ENCODE data around the gene CEBPA.
"Not testable (repeated sequence)": the region's sequence is repeated elsewhere in the genome, so short reads cannot be mapped to it uniquely, and the experiment has no call there.

Gene CEBPA

GRCh38 chr19:33300009-33300893 is 2.1 kb downstream of the CEBPA start:
- no peak for DNase-seq (ENCODE audit: low spot score)

GRCh38 chr19:33299051-33299688 is 3.2 kb downstream of the CEBPA start:
- no peak for DNase-seq (ENCODE audit: low spot score)

DNA sequence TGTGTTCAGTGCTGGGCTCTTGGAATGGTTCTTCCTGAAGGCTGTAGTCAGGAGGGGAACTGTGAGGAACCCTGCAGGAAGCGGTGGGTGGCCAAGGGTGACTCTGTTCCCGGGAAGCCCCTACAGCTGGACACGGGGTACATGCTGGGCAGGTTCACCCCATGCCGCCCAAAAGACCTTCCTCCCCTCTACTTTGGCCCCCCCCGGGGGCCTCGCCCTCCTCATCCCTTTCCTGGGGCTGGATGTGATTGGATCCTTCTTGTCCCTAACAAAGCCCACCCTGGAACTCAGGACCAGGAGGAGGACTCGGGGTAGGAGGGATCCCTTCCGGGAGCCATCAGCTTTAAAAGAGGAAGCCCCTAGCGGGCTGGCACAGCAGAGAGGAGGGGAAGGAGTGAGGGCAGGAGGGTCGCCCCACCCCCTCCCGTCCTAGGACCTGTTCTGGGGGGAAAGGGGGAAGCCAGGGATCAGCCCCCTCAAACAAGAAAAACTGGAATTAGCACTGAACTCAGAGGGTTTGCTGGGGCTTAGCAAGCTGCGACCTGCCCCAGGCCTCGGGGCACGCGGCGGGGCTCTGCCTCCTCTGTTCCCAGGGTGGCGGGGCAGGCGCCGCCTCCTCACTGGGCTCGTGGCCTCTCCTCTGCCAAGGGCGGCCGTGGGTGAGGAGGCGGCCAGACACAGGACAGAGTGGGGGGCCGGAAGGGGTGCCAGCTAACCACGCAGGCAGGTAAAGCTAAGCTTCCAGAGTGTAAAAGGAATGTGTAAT is 4.0 kb downstream of the CEBPA start:
- DNase-seq (ENCODE audit: low spot score) = no peak

DNA sequence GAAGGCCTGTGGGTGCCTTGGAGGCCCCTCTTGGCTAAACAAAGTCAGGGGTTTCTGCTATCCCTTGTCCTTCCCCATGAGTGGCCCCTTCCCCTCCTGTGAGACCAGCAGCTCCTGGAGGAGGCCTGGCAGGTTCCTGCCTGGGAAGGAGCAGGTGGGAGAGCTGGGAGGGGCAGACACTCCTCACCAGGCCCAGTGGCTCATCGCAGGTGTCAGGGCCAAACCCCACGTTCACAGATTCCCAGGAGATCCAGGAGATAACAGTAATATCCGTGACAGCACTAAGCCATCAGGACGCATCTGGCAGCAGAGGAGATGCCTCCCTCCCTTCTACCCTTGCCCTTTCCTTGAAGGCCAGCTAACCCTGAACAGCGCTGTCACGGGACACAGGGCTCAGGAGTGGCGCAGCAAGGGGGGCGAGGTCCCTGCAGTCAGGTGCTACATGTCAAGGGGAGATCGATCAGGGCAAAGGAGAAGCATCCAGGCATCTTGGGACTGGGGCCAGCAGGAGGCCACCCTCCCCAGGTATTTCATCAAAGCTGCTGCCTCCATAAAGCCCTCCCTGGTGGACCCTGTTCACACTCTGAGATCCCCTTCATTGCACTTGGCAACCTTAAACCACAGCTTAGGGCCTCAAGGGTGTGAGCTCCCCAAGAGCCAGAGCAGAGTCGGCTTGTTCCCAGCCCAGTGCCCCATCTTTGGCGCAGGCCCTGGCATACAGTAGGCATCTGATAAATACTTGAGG is 4.8 kb downstream of the CEBPA start:
- no peak for DNase-seq (ENCODE audit: low spot score)

- no peak for DNase-seq (ENCODE audit: low spot score)
Measured at GRCh38 chr19:33296488-33296971, 5.8 kb downstream of the CEBPA start.

DNA sequence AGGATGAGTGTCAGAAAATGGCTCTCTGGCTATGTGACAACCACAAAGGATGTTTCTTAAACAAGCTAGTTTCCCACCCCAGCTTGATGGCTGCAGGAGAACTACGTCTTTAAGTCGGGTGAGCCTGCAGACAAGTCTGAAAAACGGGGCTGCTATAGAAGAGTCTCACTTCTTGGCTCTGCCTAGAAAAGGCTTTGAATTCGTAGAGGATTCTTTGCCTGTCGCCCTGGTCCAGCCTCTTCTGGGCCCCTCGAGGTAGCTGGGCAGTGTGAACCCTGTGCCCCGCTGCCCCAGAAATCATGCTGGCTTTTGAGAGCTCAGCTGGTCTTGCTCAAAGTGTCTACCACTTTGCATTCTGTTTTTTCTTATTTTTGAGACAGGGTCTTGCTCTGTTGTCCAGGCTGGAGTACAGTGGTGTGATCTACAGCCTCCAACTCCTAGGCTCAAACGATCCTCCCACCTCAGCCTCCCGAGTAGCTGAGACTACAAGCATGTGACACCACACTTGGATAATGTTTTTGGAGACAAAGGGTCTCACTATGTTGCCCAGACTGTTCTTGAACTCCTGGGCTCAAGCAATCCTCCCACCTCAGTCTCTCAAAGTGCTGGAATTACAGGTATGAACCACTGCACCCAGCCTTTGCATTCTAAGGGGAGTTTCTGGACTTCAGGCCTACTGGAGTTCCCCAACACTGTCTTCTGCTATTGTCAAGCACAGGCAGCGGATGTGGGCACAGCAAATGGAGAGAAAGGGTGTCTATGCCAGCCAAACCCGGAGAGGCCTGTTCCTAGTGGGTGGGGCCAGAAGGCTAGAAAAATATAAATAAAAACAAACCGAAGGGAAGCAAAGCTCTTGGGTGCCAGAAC is 6.5 kb downstream of the CEBPA start:
- DNase-seq (ENCODE audit: low spot score) = no peak

DNA sequence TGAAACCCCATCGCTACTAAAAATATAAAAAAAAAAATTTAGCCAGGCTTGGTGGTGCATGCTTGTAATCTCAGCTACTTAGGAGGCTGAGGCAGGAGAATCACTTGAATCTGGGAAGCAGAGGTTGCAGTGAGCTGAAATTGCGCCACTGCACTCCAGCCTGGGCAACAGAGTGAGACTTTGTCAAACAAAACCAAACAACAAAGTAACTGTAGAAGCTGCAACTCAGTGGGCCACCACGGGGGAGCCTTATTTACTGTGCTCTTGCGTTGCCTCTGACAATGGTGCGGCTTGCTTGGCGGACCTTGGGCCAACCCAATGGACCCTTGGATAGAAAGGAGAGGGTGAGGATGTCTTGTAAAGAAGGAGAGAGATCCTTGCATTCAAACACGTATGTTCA is 7.3 kb downstream of the CEBPA start:
- not testable (repeated sequence) for DNase-seq (ENCODE audit: low spot score)

DNA sequence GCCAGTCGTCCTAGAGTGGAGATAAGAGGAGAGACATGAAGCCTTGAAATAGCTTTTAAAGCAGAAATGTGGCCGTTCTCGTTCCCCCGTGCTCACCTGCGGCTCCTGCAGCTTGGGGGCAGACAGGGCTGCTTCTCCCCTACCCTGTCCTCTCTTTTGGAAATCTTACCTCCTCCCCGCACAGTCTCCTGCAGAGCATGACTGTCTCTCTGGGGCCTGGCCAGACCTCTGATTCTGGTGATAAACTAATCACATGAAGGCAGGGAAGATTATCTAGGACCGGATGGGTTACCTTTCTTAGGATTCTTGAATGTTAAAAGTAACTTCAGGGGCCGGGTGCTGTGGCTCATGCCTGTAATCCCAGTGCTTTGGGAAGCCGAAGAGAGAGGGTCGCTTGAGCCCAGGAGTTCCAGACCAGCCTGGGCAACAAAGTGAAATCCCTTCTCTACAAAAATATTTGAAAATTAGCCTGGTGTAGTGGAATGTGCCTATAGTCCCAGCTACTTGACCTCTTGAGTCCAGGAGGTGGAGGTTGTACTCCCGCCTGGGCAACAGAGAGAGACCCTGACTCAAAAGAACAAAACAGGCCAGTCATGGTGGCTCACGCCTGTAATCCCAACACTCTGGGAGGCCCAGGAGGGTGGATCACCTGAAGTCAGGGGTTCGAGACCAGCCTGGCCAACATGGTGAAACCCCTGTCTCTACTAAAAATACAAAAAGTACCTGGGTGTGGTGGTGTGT is 8.1 kb downstream of the CEBPA start:
- no peak for DNase-seq (ENCODE audit: low spot score)

- peak; percentile 16 for DNase-seq (ENCODE audit: low spot score)
Measured at GRCh38 chr19:33293255-33294057, 8.9 kb downstream of the CEBPA start.

GRCh38 chr19:33292595-33293254 is 9.6 kb downstream of the CEBPA start:
- DNase-seq (ENCODE audit: low spot score) = no peak

- no peak for DNase-seq (ENCODE audit: low spot score)
Measured at GRCh38 chr19:33291623-33292534, 10.5 kb downstream of the CEBPA start.

DNA sequence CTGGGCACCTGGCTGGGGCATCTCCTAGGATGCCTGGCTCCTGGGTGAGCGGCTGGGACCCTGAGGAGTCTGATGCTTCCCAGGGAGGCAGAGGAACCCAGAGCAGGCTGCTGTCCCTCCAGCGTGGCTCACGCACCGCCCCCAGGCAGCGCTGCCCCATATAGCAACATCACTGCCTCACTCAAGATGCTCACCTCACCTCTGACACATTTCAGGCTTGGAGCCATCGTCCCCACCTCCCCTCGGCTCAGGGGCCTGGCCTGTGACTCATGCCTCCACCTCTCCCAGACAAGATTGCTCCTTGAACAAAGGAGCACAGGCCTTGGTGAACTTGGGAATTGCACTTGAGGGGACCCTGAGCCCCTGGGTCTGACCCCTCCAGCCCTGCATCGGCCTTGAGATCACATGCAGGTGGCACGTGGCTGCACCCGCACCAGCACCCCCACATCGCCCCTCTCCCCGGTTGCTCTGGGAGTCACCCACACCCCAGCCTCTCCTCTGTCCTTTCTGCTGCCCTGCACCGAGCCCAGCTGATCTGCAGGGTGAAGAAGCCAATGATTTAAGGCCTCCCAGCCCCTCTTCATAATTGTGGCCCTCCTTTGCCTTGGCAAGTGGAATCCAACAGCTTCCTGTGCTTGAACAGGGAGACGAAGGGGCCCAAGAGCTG is 11.2 kb downstream of the CEBPA start:
- no peak for DNase-seq (ENCODE audit: low spot score)

DNA sequence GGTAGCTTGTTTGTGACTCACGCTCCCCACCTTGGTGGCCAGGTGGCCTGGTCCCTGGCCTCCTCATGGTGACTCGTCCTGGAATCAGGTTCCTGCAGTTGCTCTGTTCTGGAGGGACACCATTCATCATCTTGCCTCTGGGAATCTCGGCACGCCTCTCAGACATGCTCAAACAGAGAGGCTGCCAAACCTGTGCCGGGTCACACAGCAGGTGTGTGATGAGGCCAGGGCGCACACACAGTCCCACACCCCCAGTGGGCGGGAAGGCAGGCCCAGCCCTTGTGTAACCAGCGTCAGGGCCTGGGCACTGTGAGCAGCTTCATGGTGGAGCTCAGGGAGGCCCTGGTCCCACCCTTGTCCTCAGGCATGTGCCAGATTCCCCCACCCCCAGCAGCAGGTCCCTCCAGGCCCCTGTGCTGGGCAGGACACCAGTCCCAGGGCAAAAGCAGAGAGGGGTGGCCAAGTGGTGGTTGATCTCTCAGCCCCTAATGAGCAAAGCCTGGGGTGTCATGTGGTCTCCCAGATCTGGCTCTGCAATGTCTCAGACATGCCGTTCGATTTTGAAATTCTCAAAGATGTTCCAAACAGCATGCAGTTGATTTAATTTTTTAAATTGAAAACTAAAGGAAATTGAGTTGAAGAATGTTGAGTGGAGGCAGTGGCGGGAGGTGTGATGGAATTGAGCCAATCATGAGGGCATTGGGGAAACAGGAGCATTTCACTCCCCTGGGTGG is 12.1 kb downstream of the CEBPA start:
- DNase-seq (ENCODE audit: low spot score) = no peak

DNA sequence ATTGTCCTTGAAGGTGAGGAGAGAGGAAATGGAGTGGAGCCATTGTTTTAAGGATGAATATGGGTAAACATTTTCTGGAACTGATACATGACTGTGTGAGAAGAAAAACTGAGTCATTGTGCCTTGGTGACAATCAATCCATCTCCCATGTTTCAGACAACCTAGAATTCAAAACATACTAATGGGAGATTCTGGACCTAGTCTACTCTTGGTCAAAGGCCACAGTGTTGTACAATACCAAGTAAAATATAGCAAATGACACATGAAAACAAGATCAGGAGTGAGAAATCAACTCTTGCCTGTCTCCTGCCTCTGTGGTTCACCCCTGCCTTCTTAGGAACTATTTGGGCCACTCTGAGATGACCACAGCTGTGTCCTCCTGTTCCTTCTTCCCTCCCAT is 13.1 kb downstream of the CEBPA start:
- DNase-seq (ENCODE audit: low spot score) = no peak

DNA sequence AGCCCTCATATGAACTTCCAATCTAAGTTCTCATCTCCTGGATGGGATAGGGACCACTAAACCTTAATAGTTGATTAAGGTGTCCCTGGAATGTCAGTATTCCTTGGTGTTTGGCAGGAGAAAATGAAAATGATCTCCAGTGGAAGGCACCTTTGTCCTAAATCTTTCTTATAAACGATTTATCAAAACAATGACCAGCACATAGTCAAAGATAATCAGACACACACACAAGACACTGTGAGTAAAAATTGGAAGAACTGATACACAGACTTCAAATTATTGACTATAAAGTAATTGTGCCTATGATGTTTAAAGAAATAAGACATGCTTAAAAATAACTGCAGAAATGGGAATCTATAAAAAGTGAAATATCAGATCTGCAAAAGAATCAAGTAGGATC is 13.7 kb downstream of the CEBPA start:
- DNase-seq (ENCODE audit: low spot score) = no peak

DNA sequence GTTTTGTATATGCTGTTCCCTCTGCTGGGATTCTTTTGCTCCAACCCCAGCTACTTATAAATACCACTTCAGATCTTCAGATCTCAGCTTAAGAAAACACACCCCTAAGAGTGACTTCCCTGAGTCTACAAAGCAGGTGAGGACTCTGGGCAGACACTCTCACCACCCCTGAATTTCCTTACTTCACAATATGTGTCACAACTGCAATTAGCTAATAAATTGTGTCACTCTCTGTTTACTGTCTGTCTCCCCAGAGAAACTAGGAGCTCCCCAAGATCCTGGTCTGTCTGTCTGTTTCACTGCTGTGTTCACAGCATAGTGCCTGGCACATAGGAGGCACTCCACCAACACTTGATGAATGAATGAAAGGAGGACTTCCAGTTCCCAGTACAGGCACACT is 14.4 kb downstream of the CEBPA start:
- no peak for DNase-seq (ENCODE audit: low spot score)
